ENCODE measurements around the gene TMEM207. TPM values are rescaled to one million over a fixed set of nuclear protein-coding genes. Genes with fewer than 3 reads are reported as not detected.

TMEM207 gene
- polyA plus RNA-seq, 4 donors, result 1.6 TPM; not detected in 3

GRCh38 chr3:190442240-190442639 is 7.5 kb downstream of the TMEM207 start:
- FAIRE-seq (no peak), DNase-seq (no peak)
- 91 to 98% (median 96%) methylated on average over 1 of the region's 1 CpG for WGBS, 3 donors
- no peaks in the 10 kb centered on the region for H3K9me3 ChIP-seq (ENCODE audit: control insufficient read depth in 2 of 2, insufficient read depth in 1 of 2, low read depth in 1 of 2, low read length in 1 of 2)
- peaks cover 0 to 16% (median 0%) of the 10 kb centered on the region in 3 donors for H3K4me1 ChIP-seq (ENCODE audit: control insufficient read depth in 3 of 3, insufficient read depth in 2 of 3, low read depth in 1 of 3, low read length in 2 of 3)
- H3K4me3 ChIP-seq (ENCODE audit: low read depth in 1 of 3, low read length in 3 of 3), result no peak overlapping the region
- H3K27me3 ChIP-seq (ENCODE audit: control insufficient read depth in 3 of 3, insufficient read depth in 3 of 3, low read length in 3 of 3), result no peaks in the 10 kb centered on the region
- H3K36me3 ChIP-seq (ENCODE audit: control insufficient read depth in 3 of 3, insufficient read depth in 2 of 3, low read depth in 1 of 3, low read length in 3 of 3), result no peaks in the 10 kb centered on the region
- no peak overlapping the region for H3K27ac ChIP-seq (ENCODE audit: low read depth in 1 of 3, low read length in 2 of 3)

- FAIRE-seq, result no peak
- 79 to 83% (median 80%) methylated on average over 2 of the region's 2 CpGs for WGBS, 3 donors
- H3K4me3 ChIP-seq (ENCODE audit: low read depth in 1 of 3, low read length in 3 of 3), result no peak overlapping the region
These were observed 13.4 kb downstream of the TMEM207 start for GRCh38 chr3:190436331-190436730.

GRCh38 chr3:190435618-190436017 is 14.1 kb downstream of the TMEM207 start:
- Histone ChIP-seq H3K27me3 (ENCODE audit: control insufficient read depth in 3 of 3, insufficient read depth in 3 of 3, low read length in 3 of 3) (no peaks in the 10 kb centered on the region), H3K4me1 (ENCODE audit: control insufficient read depth in 3 of 3, insufficient read depth in 2 of 3, low read depth in 1 of 3, low read length in 2 of 3) (no peaks in the 10 kb centered on the region), H3K9me3 (ENCODE audit: control insufficient read depth in 2 of 2, insufficient read depth in 1 of 2, low read depth in 1 of 2, low read length in 1 of 2) (peaks cover 0 to 3% of the 10 kb centered on the region in 2 donors), H3K36me3 (ENCODE audit: control insufficient read depth in 3 of 3, insufficient read depth in 2 of 3, low read depth in 1 of 3, low read length in 3 of 3) (no peaks in the 10 kb centered on the region), H3K27ac (ENCODE audit: low read depth in 1 of 3, low read length in 2 of 3) (no peak overlapping the region), H3K4me3 (ENCODE audit: low read depth in 1 of 3, low read length in 3 of 3) (no peak overlapping the region)
- no peak for FAIRE-seq
- DNase-seq, result no peak
- 55 to 70% (median 68%) methylated on average over 3 of the region's 3 CpGs for WGBS, 3 donors

More at GRCh38 chr3:190436331-190436730, 13.4 kb downstream of the TMEM207 start:
- Histone ChIP-seq H3K27me3 (ENCODE audit: control insufficient read depth in 3 of 3, insufficient read depth in 3 of 3, low read length in 3 of 3) (no peaks in the 10 kb centered on the region), H3K27ac (ENCODE audit: low read depth in 1 of 3, low read length in 2 of 3) (no peak overlapping the region), H3K4me1 (ENCODE audit: control insufficient read depth in 3 of 3, insufficient read depth in 2 of 3, low read depth in 1 of 3, low read length in 2 of 3) (no peaks in the 10 kb centered on the region), H3K36me3 (ENCODE audit: control insufficient read depth in 3 of 3, insufficient read depth in 2 of 3, low read depth in 1 of 3, low read length in 3 of 3) (no peaks in the 10 kb centered on the region), H3K9me3 (ENCODE audit: control insufficient read depth in 2 of 2, insufficient read depth in 1 of 2, low read depth in 1 of 2, low read length in 1 of 2) (peaks cover 0 to 3% of the 10 kb centered on the region in 2 donors)
- DNase-seq, result no peak

GRCh38 chr3:190433626-190434025 is 16.1 kb downstream of the TMEM207 start:
- DNase-seq (no peak), FAIRE-seq (no peak)
- Histone ChIP-seq H3K36me3 (ENCODE audit: control insufficient read depth in 3 of 3, insufficient read depth in 2 of 3, low read depth in 1 of 3, low read length in 3 of 3) (no peaks in the 10 kb centered on the region), H3K27ac (ENCODE audit: low read depth in 1 of 3, low read length in 2 of 3) (no peak overlapping the region), H3K4me1 (ENCODE audit: control insufficient read depth in 3 of 3, insufficient read depth in 2 of 3, low read depth in 1 of 3, low read length in 2 of 3) (no peaks in the 10 kb centered on the region), H3K4me3 (ENCODE audit: low read depth in 1 of 3, low read length in 3 of 3) (no peak overlapping the region), H3K9me3 (ENCODE audit: control insufficient read depth in 2 of 2, insufficient read depth in 1 of 2, low read depth in 1 of 2, low read length in 1 of 2) (peaks cover 0 to 3% of the 10 kb centered on the region in 2 donors), H3K27me3 (ENCODE audit: control insufficient read depth in 3 of 3, insufficient read depth in 3 of 3, low read length in 3 of 3) (no peaks in the 10 kb centered on the region)
- WGBS, 3 donors, result 71 to 88% (median 86%) methylated on average over 4 of the region's 4 CpGs

- Histone ChIP-seq H3K27ac (ENCODE audit: low read depth in 1 of 3, low read length in 2 of 3) (no peak overlapping the region), H3K4me1 (ENCODE audit: control insufficient read depth in 3 of 3, insufficient read depth in 2 of 3, low read depth in 1 of 3, low read length in 2 of 3) (no peaks in the 10 kb centered on the region), H3K27me3 (ENCODE audit: control insufficient read depth in 3 of 3, insufficient read depth in 3 of 3, low read length in 3 of 3) (no peaks in the 10 kb centered on the region), H3K36me3 (ENCODE audit: control insufficient read depth in 3 of 3, insufficient read depth in 2 of 3, low read depth in 1 of 3, low read length in 3 of 3) (no peaks in the 10 kb centered on the region), H3K4me3 (ENCODE audit: low read depth in 1 of 3, low read length in 3 of 3) (no peak overlapping the region), H3K9me3 (ENCODE audit: control insufficient read depth in 2 of 2, insufficient read depth in 1 of 2, low read depth in 1 of 2, low read length in 1 of 2) (peaks cover 0 to 3% of the 10 kb centered on the region in 2 donors)
- FAIRE-seq (no peak), DNase-seq (no peak)
These were observed 17.5 kb downstream of the TMEM207 start for GRCh38 chr3:190432216-190432615.

- Histone ChIP-seq H3K36me3 (ENCODE audit: control insufficient read depth in 3 of 3, insufficient read depth in 2 of 3, low read depth in 1 of 3, low read length in 3 of 3) (no peaks in the 10 kb centered on the region), H3K27ac (ENCODE audit: low read depth in 1 of 3, low read length in 2 of 3) (no peak overlapping the region), H3K27me3 (ENCODE audit: control insufficient read depth in 3 of 3, insufficient read depth in 3 of 3, low read length in 3 of 3) (no peaks in the 10 kb centered on the region), H3K4me1 (ENCODE audit: control insufficient read depth in 3 of 3, insufficient read depth in 2 of 3, low read depth in 1 of 3, low read length in 2 of 3) (no peaks in the 10 kb centered on the region), H3K9me3 (ENCODE audit: control insufficient read depth in 2 of 2, insufficient read depth in 1 of 2, low read depth in 1 of 2, low read length in 1 of 2) (peaks cover 0 to 3% of the 10 kb centered on the region in 2 donors), H3K4me3 (ENCODE audit: low read depth in 1 of 3, low read length in 3 of 3) (no peak overlapping the region)
- 46 to 63% (median 52%) methylated on average over 2 of the region's 2 CpGs for WGBS, 3 donors
- FAIRE-seq (no peak), DNase-seq (no peak)
These were observed 18.8 kb downstream of the TMEM207 start for GRCh38 chr3:190430906-190431305.

GRCh38 chr3:190429681-190430080 is 20.0 kb downstream of the TMEM207 start:
- H3K36me3 ChIP-seq (ENCODE audit: control insufficient read depth in 3 of 3, insufficient read depth in 2 of 3, low read depth in 1 of 3, low read length in 3 of 3), result no peaks in the 10 kb centered on the region
- H3K4me3 ChIP-seq (ENCODE audit: low read depth in 1 of 3, low read length in 3 of 3), result no peak overlapping the region
- no peak overlapping the region for H3K27ac ChIP-seq (ENCODE audit: low read depth in 1 of 3, low read length in 2 of 3)
- WGBS, 3 donors, result 83 to 96% (median 89%) methylated on average over 2 of the region's 2 CpGs
- peaks cover 0 to 3% of the 10 kb centered on the region in 2 donors for H3K9me3 ChIP-seq (ENCODE audit: control insufficient read depth in 2 of 2, insufficient read depth in 1 of 2, low read depth in 1 of 2, low read length in 1 of 2)
- DNase-seq, result no peak
- H3K27me3 ChIP-seq (ENCODE audit: control insufficient read depth in 3 of 3, insufficient read depth in 3 of 3, low read length in 3 of 3), result no peaks in the 10 kb centered on the region
- no peak for FAIRE-seq
- H3K4me1 ChIP-seq (ENCODE audit: control insufficient read depth in 3 of 3, insufficient read depth in 2 of 3, low read depth in 1 of 3, low read length in 2 of 3), result no peaks in the 10 kb centered on the region

- no peaks in the 10 kb centered on the region for H3K4me1 ChIP-seq (ENCODE audit: control insufficient read depth in 3 of 3, insufficient read depth in 2 of 3, low read depth in 1 of 3, low read length in 2 of 3)
- H3K4me3 ChIP-seq (ENCODE audit: low read depth in 1 of 3, low read length in 3 of 3), result no peak overlapping the region
- no peaks in the 10 kb centered on the region for H3K36me3 ChIP-seq (ENCODE audit: control insufficient read depth in 3 of 3, insufficient read depth in 2 of 3, low read depth in 1 of 3, low read length in 3 of 3)
- no peaks in the 10 kb centered on the region for H3K9me3 ChIP-seq (ENCODE audit: control insufficient read depth in 2 of 2, insufficient read depth in 1 of 2, low read depth in 1 of 2, low read length in 1 of 2)
- H3K27me3 ChIP-seq (ENCODE audit: control insufficient read depth in 3 of 3, insufficient read depth in 3 of 3, low read length in 3 of 3), result no peaks in the 10 kb centered on the region
- no peak for FAIRE-seq
- WGBS, 3 donors, result 78 to 90% (median 79%) methylated on average over 6 of the region's 6 CpGs
- H3K27ac ChIP-seq (ENCODE audit: low read depth in 1 of 3, low read length in 2 of 3), result no peak overlapping the region
- no peak for DNase-seq
These were observed 22.7 kb downstream of the TMEM207 start for GRCh38 chr3:190426806-190427507.

GRCh38 chr3:190425833-190426232 is 23.9 kb downstream of the TMEM207 start:
- H3K27me3 ChIP-seq (ENCODE audit: control insufficient read depth in 3 of 3, insufficient read depth in 3 of 3, low read length in 3 of 3), result no peaks in the 10 kb centered on the region
- H3K9me3 ChIP-seq (ENCODE audit: control insufficient read depth in 2 of 2, insufficient read depth in 1 of 2, low read depth in 1 of 2, low read length in 1 of 2), result no peaks in the 10 kb centered on the region
- H3K4me3 ChIP-seq (ENCODE audit: low read depth in 1 of 3, low read length in 3 of 3), result no peak overlapping the region
- no peaks in the 10 kb centered on the region for H3K4me1 ChIP-seq (ENCODE audit: control insufficient read depth in 3 of 3, insufficient read depth in 2 of 3, low read depth in 1 of 3, low read length in 2 of 3)
- 86 to 96% (median 94%) methylated on average over 1 of the region's 1 CpG for WGBS, 3 donors
- FAIRE-seq, result peak; percentile 72
- DNase-seq, result no peak
- no peaks in the 10 kb centered on the region for H3K36me3 ChIP-seq (ENCODE audit: control insufficient read depth in 3 of 3, insufficient read depth in 2 of 3, low read depth in 1 of 3, low read length in 3 of 3)
- no peak overlapping the region for H3K27ac ChIP-seq (ENCODE audit: low read depth in 1 of 3, low read length in 2 of 3)
